ENCODE data around the gene HINT3.

DNA sequence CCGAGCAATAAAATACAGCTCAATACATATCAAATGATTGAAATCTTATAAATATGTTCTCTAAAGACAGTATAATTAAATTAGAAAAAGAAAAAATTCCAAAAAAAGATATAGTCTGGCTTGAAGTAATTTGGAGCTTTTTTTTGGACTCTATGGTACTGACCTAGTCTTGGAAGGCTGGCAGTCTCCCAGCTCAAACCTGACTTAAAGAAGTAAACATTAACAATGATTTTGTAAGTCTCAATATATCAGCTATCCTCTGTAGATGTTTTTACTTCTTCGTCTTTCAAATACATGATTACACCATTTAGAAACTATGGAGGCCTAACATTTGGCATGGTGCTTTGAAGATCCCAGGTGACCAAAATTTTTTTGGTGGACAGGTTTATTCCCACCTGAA, 14.2 kb downstream of the HINT3 start:
- TF ChIP-seq POLR2A (IDR thresholded peaks at IDR 0.05): no peak
- TF ChIP-seq, protein P1, sequence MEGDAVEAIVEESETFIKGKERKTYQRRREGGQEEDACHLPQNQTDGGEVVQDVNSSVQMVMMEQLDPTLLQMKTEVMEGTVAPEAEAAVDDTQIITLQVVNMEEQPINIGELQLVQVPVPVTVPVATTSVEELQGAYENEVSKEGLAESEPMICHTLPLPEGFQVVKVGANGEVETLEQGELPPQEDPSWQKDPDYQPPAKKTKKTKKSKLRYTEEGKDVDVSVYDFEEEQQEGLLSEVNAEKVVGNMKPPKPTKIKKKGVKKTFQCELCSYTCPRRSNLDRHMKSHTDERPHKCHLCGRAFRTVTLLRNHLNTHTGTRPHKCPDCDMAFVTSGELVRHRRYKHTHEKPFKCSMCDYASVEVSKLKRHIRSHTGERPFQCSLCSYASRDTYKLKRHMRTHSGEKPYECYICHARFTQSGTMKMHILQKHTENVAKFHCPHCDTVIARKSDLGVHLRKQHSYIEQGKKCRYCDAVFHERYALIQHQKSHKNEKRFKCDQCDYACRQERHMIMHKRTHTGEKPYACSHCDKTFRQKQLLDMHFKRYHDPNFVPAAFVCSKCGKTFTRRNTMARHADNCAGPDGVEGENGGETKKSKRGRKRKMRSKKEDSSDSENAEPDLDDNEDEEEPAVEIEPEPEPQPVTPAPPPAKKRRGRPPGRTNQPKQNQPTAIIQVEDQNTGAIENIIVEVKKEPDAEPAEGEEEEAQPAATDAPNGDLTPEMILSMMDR (IDR thresholded peaks at IDR 0.05): no peak
